Karpas-422 (cell line): ENCODE measurements around the gene POLN. TPM values are rescaled to one million over a fixed set of nuclear protein-coding genes. Genes with fewer than 3 reads are reported as not detected.

Source experiments
- DNase-seq: peaks from one replicate; pipeline ENCODE4 v3.0.0-alpha.2; 2015
- H2AFZ ChIP-seq: fragments of 200-600 bp; sonication (generic); 2 replicates; pipeline ENCODE4 v1.6.1; 2014; ENCODE audit warnings: antibody characterized with exemption, low read length, mixed read lengths
- H3K27ac ChIP-seq: fragments of 200-600 bp; sonication (generic); 2 replicates; pipeline ENCODE4 v1.5.1; 2014; ENCODE audit warnings: mild to moderate bottlenecking, low read length, moderate library complexity
- H3K27me3 ChIP-seq: fragments of 200-600 bp; sonication (generic); 2 replicates; pipeline ENCODE4 v1.6.1; 2014; ENCODE audit warnings: low read length, mixed read lengths
- H3K36me3 ChIP-seq: fragments of 200-600 bp; sonication (generic); 2 replicates; pipeline ENCODE4 v1.6.1; 2014; ENCODE audit warnings: low read length, mixed read lengths; ENCODE audit not compliant: insufficient read depth
- H3K4me1 ChIP-seq: fragments of 200-600 bp; sonication (generic); 2 replicates; pipeline ENCODE4 v1.6.1; 2014; ENCODE audit warnings: mild to moderate bottlenecking, low read length, mixed read lengths
- H3K4me2 ChIP-seq: fragments of 200-600 bp; sonication (generic); 2 replicates; pipeline ENCODE4 v1.6.1; 2014; ENCODE audit warnings: low read length, low read depth, mild to moderate bottlenecking; ENCODE audit not compliant: poor library complexity, severe bottlenecking
- H3K4me3 ChIP-seq: fragments of 200-600 bp; sonication (generic); 2 replicates; pipeline ENCODE4 v1.5.1; 2014; ENCODE audit warnings: mild to moderate bottlenecking, antibody characterized with exemption, low read length, mixed read lengths
- H3K79me2 ChIP-seq: fragments of 200-600 bp; sonication (generic); 2 replicates; pipeline ENCODE4 v1.6.1; 2014; ENCODE audit warnings: mild to moderate bottlenecking, low read length, mixed read lengths
- H3K9ac ChIP-seq: fragments of 200-600 bp; sonication (generic); 2 replicates; pipeline ENCODE4 v1.6.0; 2014; ENCODE audit warnings: low read length
- H3K9me2 ChIP-seq: fragments of 200-600 bp; sonication (generic), shearing (Covaris generic); replicated peaks from 2 replicates; pipeline ENCODE4 v1.6.0; 2014; ENCODE audit warnings: mild to moderate bottlenecking, low read length, moderate library complexity; ENCODE audit not compliant: insufficient read depth
- H3K9me3 ChIP-seq: fragments of 300-700, 200-600 bp; sonication (generic); 2 replicates; pipeline ENCODE4 v1.6.1; 2014; ENCODE audit warnings: low read length, mixed read lengths
- H4K20me1 ChIP-seq: fragments of 200-600 bp; sonication (generic); 2 replicates; pipeline ENCODE4 v1.6.1; 2014; ENCODE audit warnings: mild to moderate bottlenecking, antibody characterized with exemption, low read length, low read depth; ENCODE audit not compliant: insufficient read depth
- total RNA-seq: library from RNA; depleted of rRNA; stranded (reverse); fragments of >200 nt; shearing (Covaris generic); gene quantifications from 2 replicates; pipeline ENCODE4 v1.2.3, GENCODE V29; 2014; ENCODE audit warnings: low replicate concordance

Gene POLN
- total RNA-seq, 1 experiment from 2014 or later, result 4.3 TPM

DNA sequence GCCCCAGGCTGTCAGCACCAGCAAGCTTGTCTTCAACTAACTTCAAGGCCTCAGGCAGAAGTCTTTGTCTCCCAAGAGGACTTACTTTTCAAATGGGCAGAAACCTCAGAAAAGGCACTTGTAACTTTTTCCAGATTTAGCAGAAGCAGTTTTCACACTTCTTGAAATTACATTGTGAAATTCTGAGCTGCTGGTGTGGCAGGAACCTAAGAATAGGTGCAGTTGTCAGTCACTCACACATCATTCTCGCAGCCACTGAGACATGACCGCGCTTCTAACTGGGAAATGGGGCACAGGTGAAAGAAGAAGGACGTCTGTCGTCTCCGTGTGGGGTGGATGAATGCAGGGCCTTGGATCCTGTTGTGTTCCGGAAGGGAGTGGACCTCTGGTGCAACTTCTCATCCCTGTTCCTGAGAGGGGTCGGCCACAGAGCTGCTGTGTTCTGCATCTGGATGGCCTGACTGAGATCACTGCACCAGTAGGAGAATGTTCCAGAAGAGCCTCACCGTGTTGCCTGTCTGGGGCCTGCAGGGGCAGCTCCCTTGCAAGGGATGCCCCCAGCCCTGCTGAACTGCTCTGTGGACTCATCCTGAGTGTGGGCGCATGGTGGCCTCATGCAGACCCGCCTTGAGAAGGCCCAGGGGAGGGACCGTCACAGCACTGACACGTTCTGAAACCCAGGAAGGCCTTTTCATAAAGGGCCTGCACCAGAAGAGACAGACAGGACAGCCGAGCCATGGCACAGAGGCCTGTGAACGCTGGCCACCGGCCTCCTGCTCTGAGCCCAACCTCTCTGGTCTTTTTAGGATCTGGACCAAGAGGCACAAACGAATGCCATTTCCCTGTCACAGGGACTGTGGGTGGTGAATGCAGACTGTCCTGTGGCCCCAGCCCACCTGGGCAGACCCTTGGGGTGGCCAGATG is 164.1 kb downstream of the POLN start:
- H3K4me3 ChIP-seq, result peak overlapping the region; percentile 38; the same call in 1 of the 2 replicates

DNA sequence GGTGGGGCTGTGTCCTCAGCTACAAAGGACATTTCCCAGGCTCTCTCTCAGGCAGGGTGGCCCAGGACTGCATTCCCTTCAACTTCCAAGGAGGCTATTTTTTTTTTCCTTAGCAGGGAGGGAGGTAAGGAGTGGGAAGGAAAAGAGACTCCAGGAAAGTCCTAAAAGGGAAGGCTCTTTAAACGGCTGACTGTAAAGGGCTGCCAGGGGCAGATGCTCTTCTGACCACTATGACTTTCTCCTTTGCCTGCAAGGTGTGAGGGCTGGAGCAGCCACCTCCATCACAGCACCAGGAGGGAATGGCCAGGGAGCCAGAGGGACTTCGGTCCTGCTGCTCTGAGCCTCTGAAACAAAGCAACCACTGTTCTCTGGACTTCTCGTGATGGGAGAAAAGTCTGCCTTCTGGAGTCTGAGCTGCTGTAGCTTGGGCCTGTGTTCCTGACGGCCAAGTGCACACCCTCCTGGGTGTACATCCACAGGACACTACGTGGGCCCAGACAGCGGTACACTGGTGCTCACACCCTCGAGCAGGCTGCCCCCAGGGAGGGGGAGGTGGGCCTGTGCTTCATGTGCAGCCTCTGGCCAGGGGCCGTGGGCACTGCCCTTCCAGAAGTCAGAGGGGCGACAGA is 164.9 kb downstream of the POLN start:
- Histone ChIP-seq H4K20me1 (no peaks in the 10 kb centered on the region), H3K4me2 (peak overlapping the region; percentile 43), H3K27me3 (no peaks in the 10 kb centered on the region), H3K79me2 (no peaks in the 10 kb centered on the region), H3K36me3 (no peaks in the 10 kb centered on the region), H3K4me3 (peak overlapping the region; percentile 38; the same call in 1 of the 2 replicates), H3K9ac (peak overlapping the region; percentile 63), H3K4me1 (peaks cover 27% of the 10 kb centered on the region), H3K9me2 (no peaks in the 10 kb centered on the region), H2AFZ (peak overlapping the region; percentile 9; the same call in 1 of the 2 replicates), H3K9me3 (no peaks in the 10 kb centered on the region), H3K27ac (peak overlapping the region; percentile 85)
- no peak for DNase-seq

More for the DNA sequence above, 164.1 kb downstream of the POLN start:
- peak overlapping the region; percentile 9; the same call in 1 of the 2 replicates for H2AFZ ChIP-seq
- no peaks in the 10 kb centered on the region for H3K9me2 ChIP-seq
- H3K4me2 ChIP-seq, result peak overlapping the region; percentile 43
- peaks cover 27% of the 10 kb centered on the region for H3K4me1 ChIP-seq
- H3K9ac ChIP-seq, result peak overlapping the region; percentile 63
- no peaks in the 10 kb centered on the region for H3K79me2 ChIP-seq
- H3K27me3 ChIP-seq, result no peaks in the 10 kb centered on the region
- no peaks in the 10 kb centered on the region for H3K9me3 ChIP-seq
- no peaks in the 10 kb centered on the region for H3K36me3 ChIP-seq
- peak; percentile 89 for DNase-seq
- no peaks in the 10 kb centered on the region for H4K20me1 ChIP-seq
- peak overlapping the region; percentile 85 for H3K27ac ChIP-seq

DNA sequence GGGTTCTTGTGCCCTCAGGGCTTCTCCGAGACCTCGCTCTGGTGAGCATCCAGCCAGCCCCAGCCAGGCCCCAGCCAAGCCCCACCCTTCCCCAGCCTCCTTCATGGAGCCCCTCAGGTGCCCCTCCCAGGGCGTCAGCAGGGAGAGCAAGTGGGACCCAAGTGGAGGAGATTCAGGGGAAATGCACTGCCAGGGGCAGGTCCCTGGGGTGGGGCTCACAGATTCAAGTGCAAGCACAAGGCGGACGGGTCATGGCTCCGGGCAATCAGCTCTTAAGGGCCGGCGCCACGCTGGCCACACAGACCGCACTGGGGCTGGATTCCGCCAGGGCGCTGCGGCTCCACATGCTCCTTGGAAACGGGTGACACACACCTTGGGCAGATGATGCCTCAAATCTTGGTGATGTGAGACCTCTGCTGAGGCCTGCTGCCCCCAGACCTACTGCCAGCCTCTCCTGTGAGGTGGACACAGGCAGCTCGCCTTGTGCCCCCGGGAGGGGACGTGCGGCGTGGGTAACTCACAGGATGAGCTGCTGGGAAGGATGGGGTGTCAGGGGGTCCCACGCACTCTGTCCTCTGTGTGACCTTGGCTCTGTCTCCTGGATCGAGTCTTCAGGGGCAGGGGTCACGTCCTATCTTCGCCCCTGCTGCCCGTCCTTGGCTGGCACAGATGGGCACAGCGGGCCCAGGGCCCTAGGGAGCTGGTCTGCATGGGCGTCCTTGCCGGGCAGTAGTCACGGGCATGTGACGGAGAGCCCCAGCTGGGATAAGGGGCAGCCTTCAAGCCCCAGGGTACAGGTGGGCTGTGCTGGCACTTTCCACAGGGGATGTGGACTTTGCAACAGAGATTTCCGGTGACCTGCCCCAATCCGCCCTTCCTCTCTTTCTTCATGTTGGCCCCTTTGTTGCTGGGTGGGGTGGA is 165.7 kb downstream of the POLN start:
- Histone ChIP-seq H3K9me3 (no peaks in the 10 kb centered on the region), H4K20me1 (no peaks in the 10 kb centered on the region), H3K4me3 (no peak overlapping the region), H3K9me2 (no peaks in the 10 kb centered on the region), H3K9ac (peak overlapping the region; percentile 63; the same call in 1 of the 2 replicates), H2AFZ (no peak overlapping the region), H3K79me2 (no peaks in the 10 kb centered on the region), H3K27ac (no peak overlapping the region), H3K4me1 (peaks cover 27% of the 10 kb centered on the region), H3K4me2 (no peak overlapping the region), H3K36me3 (no peaks in the 10 kb centered on the region), H3K27me3 (no peaks in the 10 kb centered on the region)
- no peak for DNase-seq

- H3K36me3 ChIP-seq, result no peaks in the 10 kb centered on the region
- no peaks in the 10 kb centered on the region for H3K9me3 ChIP-seq
Measured at GRCh38 chr4:2075171-2075986, 166.5 kb downstream of the POLN start.

GRCh38 chr4:2074588-2074987 is 167.3 kb downstream of the POLN start:
- H3K4me2 ChIP-seq, result no peak overlapping the region
- no peaks in the 10 kb centered on the region for H3K9me2 ChIP-seq
- H3K4me3 ChIP-seq, result no peak overlapping the region
- no peak for DNase-seq
- H3K79me2 ChIP-seq, result no peaks in the 10 kb centered on the region
- H3K4me1 ChIP-seq, result peaks cover 23% of the 10 kb centered on the region
- H3K9me3 ChIP-seq, result no peaks in the 10 kb centered on the region
- no peaks in the 10 kb centered on the region for H4K20me1 ChIP-seq
- H3K9ac ChIP-seq, result no peak overlapping the region
- no peaks in the 10 kb centered on the region for H3K27me3 ChIP-seq
- H2AFZ ChIP-seq, result no peak overlapping the region
- no peak overlapping the region for H3K27ac ChIP-seq
- no peaks in the 10 kb centered on the region for H3K36me3 ChIP-seq

More at GRCh38 chr4:2075171-2075986, 166.5 kb downstream of the POLN start:
- H2AFZ ChIP-seq, result no peak overlapping the region
- no peaks in the 10 kb centered on the region for H4K20me1 ChIP-seq
- no peak overlapping the region for H3K9ac ChIP-seq
- H3K4me3 ChIP-seq, result no peak overlapping the region
- H3K4me2 ChIP-seq, result no peak overlapping the region
- H3K27me3 ChIP-seq, result no peaks in the 10 kb centered on the region
- H3K4me1 ChIP-seq, result peaks cover 27% of the 10 kb centered on the region
- no peak for DNase-seq
- no peaks in the 10 kb centered on the region for H3K79me2 ChIP-seq
- no peaks in the 10 kb centered on the region for H3K9me2 ChIP-seq
- H3K27ac ChIP-seq, result no peak overlapping the region

DNA sequence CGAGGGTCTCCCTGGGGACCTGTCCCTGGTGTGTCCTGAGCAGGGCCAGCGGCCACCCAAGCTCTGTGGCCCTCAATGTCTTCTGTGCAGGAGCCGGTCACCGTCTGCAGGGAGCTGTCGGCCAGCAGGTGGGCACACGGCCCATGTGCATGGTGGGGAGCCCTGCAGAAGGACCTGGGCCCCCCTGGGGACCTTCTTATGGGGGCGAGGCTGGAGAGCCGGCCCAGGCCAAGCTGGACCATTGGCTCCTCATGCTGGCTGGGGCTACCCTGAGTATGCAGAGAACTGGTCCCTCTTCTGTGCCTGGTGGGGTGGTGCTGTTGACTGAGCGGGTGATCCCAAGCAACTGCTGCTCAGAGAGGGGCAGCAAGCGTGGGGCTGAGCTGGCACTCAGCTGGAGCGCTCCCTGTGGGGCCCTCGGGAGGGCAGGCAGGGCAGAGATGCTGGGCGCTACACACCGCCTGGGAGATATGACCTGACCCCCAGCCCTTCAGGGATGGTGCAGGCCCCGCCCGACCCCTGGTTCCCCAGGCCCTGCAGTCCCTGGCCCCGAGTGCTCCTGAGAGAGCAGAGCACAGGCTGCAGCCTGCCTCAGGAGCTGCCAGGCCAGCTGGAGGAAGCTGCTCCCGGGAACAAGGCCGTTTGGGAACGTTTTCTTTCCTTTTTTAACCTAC is 168.0 kb downstream of the POLN start:
- Histone ChIP-seq H3K4me2 (no peak overlapping the region), H3K9me2 (no peaks in the 10 kb centered on the region), H3K27ac (no peak overlapping the region), H3K4me3 (no peak overlapping the region), H3K9me3 (no peaks in the 10 kb centered on the region), H2AFZ (no peak overlapping the region), H4K20me1 (no peaks in the 10 kb centered on the region), H3K4me1 (peaks cover 23% of the 10 kb centered on the region), H3K9ac (no peak overlapping the region), H3K36me3 (no peaks in the 10 kb centered on the region), H3K27me3 (no peaks in the 10 kb centered on the region), H3K79me2 (no peaks in the 10 kb centered on the region)
- no peak for DNase-seq
